Measurements from ENCODE around the gene MPPED1.

Gene MPPED1

GRCh38 chr22:43532301-43533155 is 120.7 kb downstream of the MPPED1 start:
- Mint-ChIP-seq H3K9me3 (no peaks in the 10 kb centered on the region), H3K27ac (no peak overlapping the region), H3K27me3 (peaks cover 12% of the 10 kb centered on the region), H3K4me1 (peaks cover 2% of the 10 kb centered on the region), H3K4me3 (no peak overlapping the region), H3K36me3 (no peaks in the 10 kb centered on the region)
- DNase-seq = no peak
- CTCF ChIA-PET = no interaction called here

DNA sequence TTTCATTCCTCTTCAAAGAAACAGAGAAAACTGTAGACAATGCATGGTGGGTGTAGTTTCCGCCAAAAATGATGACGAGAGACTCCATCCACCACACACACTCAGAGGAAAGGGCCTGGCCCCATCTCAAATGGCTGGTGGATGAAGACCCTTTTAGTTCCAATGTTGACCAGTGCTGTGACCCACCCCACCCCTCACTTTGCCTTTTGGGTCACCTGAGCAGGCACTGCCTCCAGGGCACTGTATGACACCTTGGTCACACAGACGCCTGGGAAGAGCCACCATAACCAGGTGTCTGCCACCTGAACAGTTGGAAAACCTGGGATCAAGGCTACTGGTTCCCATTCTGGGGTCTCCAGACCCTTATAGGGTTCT is 121.3 kb downstream of the MPPED1 start:
- CTCF ChIA-PET = no interaction called here
- H3K27ac Mint-ChIP-seq = no peak overlapping the region
- H3K27me3 Mint-ChIP-seq = peaks cover 12% of the 10 kb centered on the region
- DNase-seq = no peak
- H3K4me3 Mint-ChIP-seq = no peak overlapping the region
- H3K36me3 Mint-ChIP-seq = no peaks in the 10 kb centered on the region
- H3K4me1 Mint-ChIP-seq = peaks cover 2% of the 10 kb centered on the region
- H3K9me3 Mint-ChIP-seq = no peaks in the 10 kb centered on the region

DNA sequence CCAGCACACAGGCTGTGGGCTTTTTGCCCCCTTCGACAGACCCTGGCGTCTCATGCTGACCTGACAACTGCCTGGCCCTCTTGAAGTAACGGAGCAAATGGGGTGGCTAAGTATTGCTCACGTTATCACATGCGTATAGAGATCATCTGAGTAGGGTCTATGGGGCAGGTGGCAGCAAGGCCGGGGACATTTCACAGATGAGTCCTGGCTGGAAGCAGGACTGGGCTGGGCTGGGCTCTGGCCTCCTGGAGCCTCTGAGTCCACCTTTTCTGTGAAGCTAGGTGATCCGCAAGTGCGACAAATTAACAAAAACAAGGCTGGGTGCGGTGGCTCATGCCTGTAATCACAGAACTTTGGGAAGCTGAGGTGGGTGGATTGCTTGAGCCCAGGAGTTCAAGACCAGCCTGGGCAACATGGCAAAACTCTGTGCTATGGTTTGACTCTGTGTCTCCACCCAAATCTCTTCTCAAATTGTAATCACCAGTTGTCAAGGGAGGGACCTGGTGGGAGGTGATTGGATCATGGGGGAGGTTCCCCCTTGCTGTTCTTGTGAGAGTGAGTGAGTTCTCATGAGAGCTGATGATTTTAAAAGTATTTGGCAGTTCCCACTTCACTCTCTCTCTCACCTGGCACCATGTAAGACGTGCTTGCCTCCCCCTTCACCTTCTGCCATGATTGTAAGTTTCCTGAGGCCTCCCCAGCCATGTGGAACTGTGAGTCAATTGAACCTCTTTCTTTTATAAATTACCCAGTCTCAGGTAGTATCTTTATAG is 122.0 kb downstream of the MPPED1 start:
- no peak for DNase-seq
- Mint-ChIP-seq H3K27ac (no peak overlapping the region), H3K9me3 (no peaks in the 10 kb centered on the region), H3K4me3 (no peak overlapping the region), H3K27me3 (peaks cover 13% of the 10 kb centered on the region), H3K36me3 (no peaks in the 10 kb centered on the region), H3K4me1 (peaks cover 2% of the 10 kb centered on the region)
- CTCF ChIA-PET = no interaction called here

GRCh38 chr22:43534916-43535315 is 123.1 kb downstream of the MPPED1 start:
- Mint-ChIP-seq H3K36me3 (no peaks in the 10 kb centered on the region), H3K27ac (no peak overlapping the region), H3K9me3 (no peaks in the 10 kb centered on the region), H3K4me1 (no peaks in the 10 kb centered on the region), H3K4me3 (no peak overlapping the region), H3K27me3 (peaks cover 16% of the 10 kb centered on the region)
- no peak for DNase-seq
- CTCF ChIA-PET = no interaction called here

DNA sequence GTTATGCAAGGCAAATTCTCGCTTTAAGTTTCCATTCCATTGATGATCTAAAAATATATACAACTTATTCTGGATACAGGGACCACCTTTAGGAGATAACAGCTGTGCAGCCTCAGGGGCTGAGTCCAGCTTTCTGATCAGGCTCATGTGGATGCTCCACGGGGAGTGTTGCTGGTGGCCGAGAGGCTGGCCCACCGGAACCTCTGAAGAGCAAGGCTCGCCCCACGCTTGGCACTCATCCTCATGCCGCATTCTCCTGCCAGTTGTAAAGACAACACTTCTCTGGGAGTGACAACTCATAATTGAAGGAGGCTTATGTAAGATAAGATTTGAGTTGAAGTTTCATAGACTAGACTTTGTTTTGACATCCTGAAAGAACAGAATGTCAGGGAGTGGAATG is 123.5 kb downstream of the MPPED1 start:
- Mint-ChIP-seq H3K27ac (no peak overlapping the region), H3K27me3 (peaks cover 15% of the 10 kb centered on the region), H3K36me3 (no peaks in the 10 kb centered on the region), H3K4me1 (no peaks in the 10 kb centered on the region), H3K9me3 (no peaks in the 10 kb centered on the region), H3K4me3 (no peak overlapping the region)
- CTCF ChIA-PET = no interaction called here
- DNase-seq = no peak

DNA sequence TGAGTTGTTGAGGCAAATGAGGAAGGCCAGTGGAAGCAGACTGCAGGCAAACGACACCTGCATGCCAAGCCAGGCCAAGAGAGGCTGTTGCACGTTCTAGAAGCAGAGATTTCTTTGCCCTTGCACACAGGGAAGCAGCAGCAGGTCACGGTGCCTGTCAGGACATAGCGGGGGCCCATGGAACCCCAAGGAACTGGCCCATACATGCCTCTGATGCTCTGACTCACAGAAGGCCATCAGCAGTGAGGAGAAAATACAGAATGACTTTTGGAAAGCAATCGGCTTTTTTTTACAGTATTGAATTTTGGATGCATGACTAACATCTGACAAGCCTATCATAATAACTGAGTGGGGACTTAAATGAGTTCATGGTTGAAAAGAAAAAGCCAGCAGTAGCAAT is 123.9 kb downstream of the MPPED1 start:
- no peak for DNase-seq
- CTCF ChIA-PET = no interaction called here

DNA sequence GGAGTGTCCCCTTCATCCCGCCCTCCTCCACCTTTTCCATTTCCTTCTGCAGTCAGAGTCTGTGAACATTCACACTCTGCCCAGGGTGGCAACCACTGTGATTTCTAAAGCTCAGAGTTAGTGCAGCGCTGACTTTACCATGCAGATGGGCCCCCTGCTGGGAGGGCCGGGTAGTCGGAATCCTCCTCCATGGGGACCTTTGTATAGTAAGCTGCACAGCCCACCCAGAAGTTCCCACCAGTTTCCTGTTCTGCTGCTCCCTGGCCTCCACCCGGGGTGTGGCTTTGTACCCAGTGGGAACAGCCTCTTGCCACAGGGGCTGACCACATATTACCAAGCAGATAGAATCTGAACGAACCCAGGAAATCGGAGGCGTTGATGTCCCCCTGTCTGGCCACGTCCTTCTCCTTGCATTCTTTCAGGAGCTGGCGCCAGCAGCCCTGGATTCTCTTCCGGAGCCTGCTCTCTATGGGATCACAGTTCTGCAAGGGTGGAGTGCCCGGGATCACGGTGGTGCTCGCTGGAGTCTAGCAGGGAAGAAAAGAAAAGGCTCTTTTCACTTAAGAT is 125.3 kb downstream of the MPPED1 start:
- Mint-ChIP-seq H3K27ac (no peak overlapping the region), H3K4me3 (no peak overlapping the region), H3K9me3 (no peaks in the 10 kb centered on the region), H3K4me1 (no peaks in the 10 kb centered on the region), H3K27me3 (peaks cover 16% of the 10 kb centered on the region), H3K36me3 (no peaks in the 10 kb centered on the region)
- DNase-seq = no peak
- CTCF ChIA-PET = interaction anchor here (0.6 kb wide), 1 partner anchor 14 kb away, joined by 4 read pairs; no protein-coding TSS in a partner anchor

More for the DNA sequence above, 123.9 kb downstream of the MPPED1 start:
- Mint-ChIP-seq H3K4me3 (no peak overlapping the region), H3K36me3 (no peaks in the 10 kb centered on the region), H3K9me3 (no peaks in the 10 kb centered on the region), H3K27ac (no peak overlapping the region), H3K27me3 (peaks cover 13% of the 10 kb centered on the region), H3K4me1 (no peaks in the 10 kb centered on the region)

- no peak overlapping the region for H3K27ac Mint-ChIP-seq
- peaks cover 16% of the 10 kb centered on the region for H3K27me3 Mint-ChIP-seq
Measured at GRCh38 chr22:43539572-43540528, 128.0 kb downstream of the MPPED1 start.

GRCh38 chr22:43540529-43540923 is 128.7 kb downstream of the MPPED1 start:
- Mint-ChIP-seq H3K4me1 (no peaks in the 10 kb centered on the region), H3K27me3 (peaks cover 14% of the 10 kb centered on the region), H3K4me3 (no peak overlapping the region), H3K36me3 (no peaks in the 10 kb centered on the region), H3K9me3 (no peaks in the 10 kb centered on the region), H3K27ac (no peak overlapping the region)
- DNase-seq = no peak
- CTCF ChIA-PET = no interaction called here

More at GRCh38 chr22:43539572-43540528, 128.0 kb downstream of the MPPED1 start:
- no peak overlapping the region for H3K4me3 Mint-ChIP-seq
- CTCF ChIA-PET = no interaction called here
- H3K36me3 Mint-ChIP-seq = no peaks in the 10 kb centered on the region
- H3K4me1 Mint-ChIP-seq = no peaks in the 10 kb centered on the region
- no peaks in the 10 kb centered on the region for H3K9me3 Mint-ChIP-seq
- no peak for DNase-seq

DNA sequence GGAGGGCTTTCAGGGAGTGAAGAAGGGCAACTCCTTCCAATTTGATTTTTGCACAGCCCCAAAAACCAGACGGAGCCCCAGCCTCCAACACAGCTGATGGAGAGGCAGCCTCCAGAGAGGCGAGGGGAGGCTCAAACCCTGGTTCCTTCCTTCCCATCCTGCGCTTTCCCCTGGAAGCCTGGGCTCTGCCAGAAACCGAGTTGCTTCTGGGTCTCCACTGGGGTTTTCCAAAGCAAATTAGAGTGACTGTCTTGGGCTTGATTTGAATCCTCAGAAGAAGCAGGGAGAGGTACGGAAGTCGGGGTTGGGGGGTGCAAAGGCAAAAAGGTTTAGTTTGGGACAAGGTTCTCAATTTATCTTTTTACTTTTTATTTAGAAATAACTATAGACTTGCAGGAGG is 129.2 kb downstream of the MPPED1 start:
- Mint-ChIP-seq H3K4me1 (no peaks in the 10 kb centered on the region), H3K27me3 (peaks cover 12% of the 10 kb centered on the region), H3K27ac (no peak overlapping the region), H3K9me3 (no peaks in the 10 kb centered on the region), H3K36me3 (no peaks in the 10 kb centered on the region), H3K4me3 (no peak overlapping the region)
- no peak for DNase-seq
- CTCF ChIA-PET = no interaction called here

- peaks cover 12% of the 10 kb centered on the region for H3K27me3 Mint-ChIP-seq
- H3K36me3 Mint-ChIP-seq = no peaks in the 10 kb centered on the region
- no peak for DNase-seq
- no peak overlapping the region for H3K4me3 Mint-ChIP-seq
- CTCF ChIA-PET = no interaction called here
- no peaks in the 10 kb centered on the region for H3K4me1 Mint-ChIP-seq
- no peaks in the 10 kb centered on the region for H3K9me3 Mint-ChIP-seq
- no peak overlapping the region for H3K27ac Mint-ChIP-seq
Measured at GRCh38 chr22:43541462-43542407, 129.9 kb downstream of the MPPED1 start.

- peaks cover 7% of the 10 kb centered on the region for H3K27me3 Mint-ChIP-seq
- H3K4me3 Mint-ChIP-seq = no peak overlapping the region
- H3K36me3 Mint-ChIP-seq = no peaks in the 10 kb centered on the region
- no peak for DNase-seq
- CTCF ChIA-PET = no interaction called here
- H3K4me1 Mint-ChIP-seq = no peaks in the 10 kb centered on the region
- H3K27ac Mint-ChIP-seq = no peak overlapping the region
- H3K9me3 Mint-ChIP-seq = no peaks in the 10 kb centered on the region
Measured at GRCh38 chr22:43542681-43543521, 131.1 kb downstream of the MPPED1 start.
